ENCODE results near the gene PPM1H.

PPM1H gene

DNA sequence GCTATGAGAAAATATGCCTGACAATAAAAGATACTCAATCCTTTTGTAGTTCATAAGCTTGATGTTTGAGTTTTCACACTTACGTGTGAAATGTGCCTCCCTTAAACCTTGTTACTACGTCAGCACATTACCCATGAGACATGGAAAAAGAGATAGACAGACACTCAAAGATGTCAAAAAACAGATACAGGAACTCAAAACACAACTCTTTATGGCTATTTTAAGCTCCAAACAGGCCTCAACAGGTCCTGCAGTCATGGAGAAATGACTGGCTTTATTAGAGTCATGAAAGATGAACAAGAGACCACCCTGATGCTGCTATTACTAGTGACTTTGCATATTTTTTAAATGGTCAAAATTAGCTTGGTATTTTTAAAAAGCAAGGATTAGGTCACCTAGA is 283.8 kb downstream of the PPM1H start:
- TF ChIP-seq POLR2A (IDR thresholded peaks at IDR 0.05; ENCODE audit: extremely low read depth, insufficient read length) = no peak
- TF ChIP-seq, protein P1, sequence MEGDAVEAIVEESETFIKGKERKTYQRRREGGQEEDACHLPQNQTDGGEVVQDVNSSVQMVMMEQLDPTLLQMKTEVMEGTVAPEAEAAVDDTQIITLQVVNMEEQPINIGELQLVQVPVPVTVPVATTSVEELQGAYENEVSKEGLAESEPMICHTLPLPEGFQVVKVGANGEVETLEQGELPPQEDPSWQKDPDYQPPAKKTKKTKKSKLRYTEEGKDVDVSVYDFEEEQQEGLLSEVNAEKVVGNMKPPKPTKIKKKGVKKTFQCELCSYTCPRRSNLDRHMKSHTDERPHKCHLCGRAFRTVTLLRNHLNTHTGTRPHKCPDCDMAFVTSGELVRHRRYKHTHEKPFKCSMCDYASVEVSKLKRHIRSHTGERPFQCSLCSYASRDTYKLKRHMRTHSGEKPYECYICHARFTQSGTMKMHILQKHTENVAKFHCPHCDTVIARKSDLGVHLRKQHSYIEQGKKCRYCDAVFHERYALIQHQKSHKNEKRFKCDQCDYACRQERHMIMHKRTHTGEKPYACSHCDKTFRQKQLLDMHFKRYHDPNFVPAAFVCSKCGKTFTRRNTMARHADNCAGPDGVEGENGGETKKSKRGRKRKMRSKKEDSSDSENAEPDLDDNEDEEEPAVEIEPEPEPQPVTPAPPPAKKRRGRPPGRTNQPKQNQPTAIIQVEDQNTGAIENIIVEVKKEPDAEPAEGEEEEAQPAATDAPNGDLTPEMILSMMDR (IDR thresholded peaks at IDR 0.05; ENCODE audit: low read depth, low read length) = no peak
- no peak for TF ChIP-seq MYC (IDR thresholded peaks at IDR 0.05; ENCODE audit: low read depth, low read length)
- no peak for TF ChIP-seq MAX (IDR thresholded peaks at IDR 0.05; ENCODE audit: low read depth, low read length)
- no peak for DNase-seq (ENCODE audit: low read depth)
- no peak overlapping the region for H3K4me3 ChIP-seq (ENCODE audit: low read depth, low read length)

GRCh38 chr12:62649412-62650138 is 285.4 kb downstream of the PPM1H start:
- no peak overlapping the region for H3K4me3 ChIP-seq (ENCODE audit: low read depth, low read length)
- TF ChIP-seq MYC (IDR thresholded peaks at IDR 0.05; ENCODE audit: low read depth, low read length) = no peak
- DNase-seq (ENCODE audit: low read depth) = no peak

GRCh38 chr12:62647586-62647985 is 287.4 kb downstream of the PPM1H start:
- H3K4me3 ChIP-seq (ENCODE audit: low read depth, low read length) = no peak overlapping the region
- TF ChIP-seq, protein P1 (IDR thresholded peaks at IDR 0.05; ENCODE audit: low read depth, low read length) = no peak
- TF ChIP-seq MAX (IDR thresholded peaks at IDR 0.05; ENCODE audit: low read depth, low read length) = no peak
- no peak for TF ChIP-seq MYC (IDR thresholded peaks at IDR 0.05; ENCODE audit: low read depth, low read length)
- no peak for TF ChIP-seq POLR2A (IDR thresholded peaks at IDR 0.05; ENCODE audit: extremely low read depth, insufficient read length)
- DNase-seq (ENCODE audit: low read depth) = no peak

DNA sequence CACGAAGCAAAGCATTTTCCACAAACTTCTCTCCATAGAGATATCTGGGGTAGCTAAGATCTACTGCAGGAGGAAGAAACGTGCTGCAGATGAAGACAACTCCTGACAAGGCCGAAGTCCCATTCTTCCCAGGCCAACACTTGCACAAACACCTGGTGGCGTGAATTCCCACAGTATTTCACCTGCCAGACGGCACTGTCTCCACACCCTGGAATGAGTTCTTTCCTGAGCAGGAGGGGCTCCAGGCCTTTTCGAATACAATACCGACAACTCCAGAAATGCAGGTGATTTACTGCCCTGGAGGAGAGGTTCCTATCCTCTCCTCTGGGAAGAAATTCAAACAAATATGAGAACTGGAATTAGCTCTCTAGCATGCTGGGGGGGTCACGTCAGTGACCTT is 288.4 kb downstream of the PPM1H start:
- TF ChIP-seq MAX (IDR thresholded peaks at IDR 0.05; ENCODE audit: low read depth, low read length) (no peak), POLR2A (IDR thresholded peaks at IDR 0.05; ENCODE audit: extremely low read depth, insufficient read length) (no peak), MYC (IDR thresholded peaks at IDR 0.05; ENCODE audit: low read depth, low read length) (no peak)
- TF ChIP-seq, protein P1 (IDR thresholded peaks at IDR 0.05; ENCODE audit: low read depth, low read length) = no peak
- no peak for DNase-seq (ENCODE audit: low read depth)
- no peak overlapping the region for H3K4me3 ChIP-seq (ENCODE audit: low read depth, low read length)

DNA sequence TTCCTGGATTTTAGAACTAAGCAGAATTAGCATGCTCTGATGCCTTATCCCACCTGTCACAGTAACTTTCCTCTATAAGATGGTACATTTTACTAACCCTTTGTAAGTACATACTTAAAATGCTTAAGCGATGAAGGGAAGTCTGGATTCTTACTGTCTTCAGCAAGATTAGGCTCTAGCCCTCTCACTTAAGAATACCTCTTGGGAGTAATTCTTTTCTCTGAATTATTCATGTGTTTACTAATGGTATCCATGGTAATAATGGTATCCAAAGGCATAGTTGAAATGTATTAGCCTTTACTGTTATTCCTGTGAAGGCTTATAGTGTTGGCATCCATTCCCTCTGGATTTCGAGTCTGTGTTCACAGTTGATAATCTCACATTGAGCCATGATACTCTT is 291.5 kb downstream of the PPM1H start:
- no peak for TF ChIP-seq MAX (IDR thresholded peaks at IDR 0.05; ENCODE audit: low read depth, low read length)
- TF ChIP-seq, protein P1 (IDR thresholded peaks at IDR 0.05; ENCODE audit: low read depth, low read length) = no peak
- no peak for TF ChIP-seq POLR2A (IDR thresholded peaks at IDR 0.05; ENCODE audit: extremely low read depth, insufficient read length)
- TF ChIP-seq MYC (IDR thresholded peaks at IDR 0.05; ENCODE audit: low read depth, low read length) = no peak
- H3K4me3 ChIP-seq (ENCODE audit: low read depth, low read length) = no peak overlapping the region
- no peak for DNase-seq (ENCODE audit: low read depth)

DNA sequence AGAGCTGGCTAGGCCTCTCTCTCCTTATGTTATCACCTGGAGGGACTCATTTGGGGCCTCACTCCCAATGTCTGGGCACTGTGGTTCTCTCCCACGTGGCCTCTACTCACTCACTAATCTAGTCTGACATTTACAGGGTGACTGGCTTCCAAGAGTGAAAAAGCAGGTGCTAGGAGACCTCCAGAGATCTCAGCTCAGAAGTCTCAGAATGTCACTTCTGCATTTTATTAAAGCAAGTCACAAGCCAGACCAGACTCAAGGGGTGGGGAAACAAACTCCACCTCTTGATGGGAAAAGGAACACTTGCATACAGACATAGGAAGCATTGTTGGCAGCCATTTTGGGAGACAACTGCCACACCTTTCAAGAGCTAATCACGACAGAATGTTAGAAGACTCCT is 292.5 kb downstream of the PPM1H start:
- TF ChIP-seq MYC (IDR thresholded peaks at IDR 0.05; ENCODE audit: low read depth, low read length) (0 out of 2 replicates have a peak, but pooled peaks have one; percentile 18), MAX (IDR thresholded peaks at IDR 0.05; ENCODE audit: low read depth, low read length) (no peak), POLR2A (IDR thresholded peaks at IDR 0.05; ENCODE audit: extremely low read depth, insufficient read length) (no peak)
- no peak overlapping the region for H3K4me3 ChIP-seq (ENCODE audit: low read depth, low read length)
- DNase-seq (ENCODE audit: low read depth) = peak; percentile 15
